OCI-M2 (cell line): ENCODE results near the gene LRMDA.

ENCODE experiments used
- DNase-seq: peaks from one replicate; lab custom pipeline; 2025; ENCODE audit not compliant: unreplicated experiment; lab: John Stamatoyannopoulos, UW

LRMDA gene

DNA sequence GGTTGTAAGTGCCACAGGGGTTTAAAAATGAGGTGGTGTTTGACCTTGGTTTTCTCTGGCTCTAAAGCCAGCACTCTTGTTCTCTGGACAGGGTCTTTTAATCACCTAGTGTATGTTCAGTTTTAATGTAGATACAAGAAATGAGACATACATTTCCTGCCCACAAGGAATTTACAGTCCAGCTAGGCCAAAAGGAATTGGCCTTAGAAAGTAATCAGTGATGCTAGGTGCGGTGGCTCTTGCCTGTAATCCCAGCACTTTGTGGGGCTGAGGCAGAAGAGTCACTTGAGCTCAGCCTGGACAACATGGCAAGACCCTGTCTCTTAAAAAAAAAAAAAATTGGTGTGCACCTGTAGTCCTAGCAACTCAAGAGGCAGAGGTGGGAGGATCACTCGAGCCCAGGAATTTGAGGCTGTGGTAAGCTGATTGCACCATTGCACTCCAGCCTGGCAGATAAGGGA, 100.2 kb downstream of the LRMDA start:
- DNase-seq, result no peak

DNA sequence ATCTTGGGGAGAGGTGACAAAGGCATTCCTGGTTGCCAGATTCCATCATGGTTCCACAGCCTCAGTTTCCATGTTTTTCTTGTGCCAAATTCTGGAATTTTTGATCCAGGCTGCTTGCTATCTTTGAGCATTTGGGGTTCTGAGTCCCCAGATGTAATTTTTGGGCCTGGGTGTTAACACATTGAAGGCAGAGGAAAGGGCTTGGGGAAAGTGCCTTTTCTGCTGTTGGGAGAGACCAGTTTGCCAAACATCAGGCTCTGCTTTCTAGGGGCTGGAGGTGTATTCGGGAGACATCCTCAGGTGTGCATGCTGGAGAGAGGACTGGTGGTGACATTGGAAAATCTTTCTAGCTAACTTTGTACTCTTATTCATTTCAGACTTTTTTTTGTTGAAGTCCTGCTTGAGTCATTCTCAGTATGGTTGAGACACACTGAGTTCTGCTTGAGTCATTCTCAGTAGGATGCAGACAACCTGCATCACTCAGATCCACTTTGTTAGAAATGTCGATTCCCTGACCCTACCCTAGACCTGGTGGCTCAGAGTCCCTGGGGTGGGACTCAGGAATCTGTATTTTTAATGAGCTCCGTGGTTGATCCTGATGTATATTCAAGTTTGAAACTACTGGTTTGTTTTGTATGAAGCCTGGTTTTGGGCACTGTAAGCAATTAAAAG, 101.0 kb downstream of the LRMDA start:
- no peak for DNase-seq

DNA sequence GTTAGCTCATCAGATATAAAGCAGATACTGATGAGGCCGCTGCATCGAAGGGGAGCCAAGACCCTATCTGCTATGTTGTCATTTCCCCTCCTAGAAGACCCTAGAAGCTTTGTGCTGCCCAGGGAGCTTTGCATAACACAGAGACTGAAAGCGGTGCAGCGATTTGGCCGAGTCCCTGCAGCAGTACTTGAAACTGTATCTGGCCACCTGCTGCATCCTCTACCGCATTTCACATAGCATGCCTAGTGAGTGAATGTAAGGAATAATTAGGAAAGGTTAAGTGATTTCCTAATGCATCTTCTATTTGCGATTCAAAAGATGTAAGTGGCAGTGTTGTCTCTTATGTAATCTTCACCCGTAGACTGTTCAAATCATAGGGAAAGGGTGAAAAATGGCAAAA, 106.7 kb downstream of the LRMDA start:
- no peak for DNase-seq

DNA sequence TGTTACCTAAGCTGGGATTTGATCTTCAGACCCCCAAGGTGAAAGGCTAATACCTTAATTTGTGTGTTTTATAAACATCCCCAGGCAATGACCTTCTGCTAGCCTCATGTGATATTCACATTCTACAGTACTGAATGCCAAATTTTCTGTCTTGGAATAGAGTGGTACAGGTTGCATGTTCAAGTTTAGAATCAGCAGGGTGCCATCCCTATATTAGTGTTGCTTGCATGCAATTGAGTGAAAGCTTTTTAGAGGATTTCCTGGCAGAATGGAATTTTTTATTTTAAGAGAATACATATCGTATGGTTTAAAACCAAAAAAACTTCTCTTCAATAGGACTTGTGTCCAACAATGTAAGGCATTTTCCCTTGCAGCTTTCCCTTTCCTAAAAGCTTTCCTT, 107.3 kb downstream of the LRMDA start:
- DNase-seq, result no peak

DNA sequence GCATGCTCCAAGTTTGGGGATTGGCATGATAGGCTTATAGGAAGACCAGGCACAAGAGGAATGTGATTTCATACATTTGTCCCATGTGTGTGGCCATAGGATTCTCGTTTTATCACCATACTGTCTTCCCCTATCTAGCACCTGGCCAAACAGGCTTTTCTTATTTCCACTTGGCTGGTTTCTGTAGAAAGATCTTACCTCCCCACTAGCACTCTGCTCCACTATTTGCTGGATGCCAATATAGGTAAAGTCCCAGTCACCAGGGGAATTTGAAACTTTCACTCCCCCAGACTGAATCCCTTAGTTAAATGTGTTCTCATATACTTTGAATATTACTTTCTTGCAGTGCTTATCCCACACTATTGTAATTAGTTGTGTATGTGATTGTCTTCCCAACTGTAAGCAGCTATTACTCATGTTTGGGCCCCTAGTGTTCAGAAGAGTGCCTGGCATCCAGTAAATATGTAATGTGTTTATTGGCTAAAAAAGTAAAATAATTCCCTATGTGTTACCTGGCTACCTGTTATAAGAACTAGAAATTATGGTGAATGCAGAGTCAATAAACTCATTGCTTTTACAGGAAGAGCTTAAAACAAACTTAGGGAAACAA, 109.0 kb downstream of the LRMDA start:
- no peak for DNase-seq

DNA sequence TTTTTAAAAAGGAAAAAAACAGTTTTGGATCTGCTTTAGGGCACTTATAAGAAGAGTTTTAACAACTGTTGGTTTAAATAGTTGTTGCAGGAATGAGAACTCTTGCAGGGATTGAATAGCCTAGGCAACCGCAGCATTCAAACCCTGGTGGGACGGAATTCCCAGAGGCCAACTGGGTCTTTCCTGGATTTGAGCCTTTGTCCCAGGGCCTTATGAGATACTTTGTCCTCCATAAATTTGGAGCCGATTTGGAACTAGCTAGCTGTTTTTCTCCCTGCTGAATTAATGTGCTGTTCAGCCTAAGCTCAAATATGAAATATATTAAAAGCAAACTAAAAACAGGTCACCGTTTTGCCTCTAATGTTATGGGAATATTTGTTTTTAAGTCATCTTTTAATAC, 109.6 kb downstream of the LRMDA start:
- DNase-seq, result no peak

DNA sequence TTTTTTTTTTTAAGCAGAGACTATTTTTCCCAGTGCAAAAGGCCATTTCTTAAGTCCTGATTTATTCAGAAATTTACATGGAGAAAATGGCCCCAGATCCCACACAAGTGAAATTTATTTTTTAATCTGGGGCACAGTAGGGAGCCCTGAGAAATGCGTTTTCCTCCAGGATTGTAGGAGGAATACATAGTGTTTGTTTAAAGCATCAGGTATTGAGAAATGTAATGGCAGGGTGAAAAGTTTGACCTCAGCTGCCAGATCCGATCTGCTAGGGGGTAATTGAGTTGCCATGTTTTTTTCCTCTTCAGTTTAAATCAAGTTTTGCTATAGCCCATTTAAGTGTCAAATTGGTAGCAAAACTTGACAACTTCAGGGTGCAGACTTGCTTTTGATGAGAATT, 110.0 kb downstream of the LRMDA start:
- DNase-seq, result no peak

DNA sequence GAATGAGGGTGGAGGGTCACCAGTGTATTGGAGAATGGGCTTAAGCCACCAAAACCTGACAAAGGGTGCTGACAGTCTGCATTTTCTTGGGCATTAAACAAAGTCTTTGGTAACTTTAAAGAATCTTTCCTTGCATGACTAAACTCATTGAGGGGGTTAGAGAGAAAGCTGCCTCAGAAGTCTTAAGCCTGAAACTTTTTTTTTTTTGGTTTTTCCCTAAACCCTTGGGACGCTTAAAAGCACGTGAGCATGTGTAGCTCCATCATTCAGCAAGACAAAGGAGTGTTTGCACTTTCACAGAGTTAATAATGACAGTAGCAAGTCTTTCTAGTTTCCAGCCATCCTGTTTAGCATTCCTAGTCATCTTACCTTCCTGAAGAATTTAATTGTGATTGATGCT, 110.7 kb downstream of the LRMDA start:
- no peak for DNase-seq

DNA sequence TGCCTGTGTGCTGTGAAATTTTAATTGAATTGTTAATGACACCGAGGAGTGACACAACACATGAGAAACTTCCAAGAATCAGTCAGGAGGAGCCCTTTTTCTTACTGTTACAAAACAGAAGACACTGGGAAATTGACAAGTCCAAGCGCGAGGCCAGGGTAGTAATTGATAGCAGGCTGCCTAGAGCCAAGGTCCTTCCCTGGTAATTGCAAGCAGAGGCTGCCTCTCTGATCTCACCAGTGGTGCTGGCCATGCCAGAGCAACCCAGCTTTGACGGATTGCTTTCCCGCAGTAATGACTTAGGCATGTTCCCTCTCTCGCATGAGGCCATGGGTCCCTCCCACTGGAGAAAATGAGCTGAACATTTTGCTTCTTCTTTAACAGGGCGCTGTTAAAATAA, 111.5 kb downstream of the LRMDA start:
- no peak for DNase-seq

DNA sequence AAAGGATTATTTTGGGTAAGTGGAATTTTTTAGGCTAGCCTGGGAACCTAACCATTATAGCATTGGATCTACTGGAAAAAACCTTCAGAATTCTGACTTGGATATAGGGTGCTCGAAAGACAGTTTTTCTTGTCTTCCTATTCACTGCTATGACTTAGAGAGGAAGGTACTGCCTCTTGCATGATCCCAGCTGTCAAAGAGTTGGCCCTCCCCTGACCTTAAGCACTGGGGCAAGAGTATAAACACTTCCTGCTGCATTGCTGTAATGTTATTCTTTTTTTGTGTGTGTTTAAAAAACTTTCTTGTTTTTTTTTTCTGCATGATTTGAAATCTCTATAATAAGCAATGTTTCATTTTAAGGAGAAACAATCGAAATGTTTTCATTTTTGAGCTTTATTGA, 113.0 kb downstream of the LRMDA start:
- DNase-seq, result no peak

DNA sequence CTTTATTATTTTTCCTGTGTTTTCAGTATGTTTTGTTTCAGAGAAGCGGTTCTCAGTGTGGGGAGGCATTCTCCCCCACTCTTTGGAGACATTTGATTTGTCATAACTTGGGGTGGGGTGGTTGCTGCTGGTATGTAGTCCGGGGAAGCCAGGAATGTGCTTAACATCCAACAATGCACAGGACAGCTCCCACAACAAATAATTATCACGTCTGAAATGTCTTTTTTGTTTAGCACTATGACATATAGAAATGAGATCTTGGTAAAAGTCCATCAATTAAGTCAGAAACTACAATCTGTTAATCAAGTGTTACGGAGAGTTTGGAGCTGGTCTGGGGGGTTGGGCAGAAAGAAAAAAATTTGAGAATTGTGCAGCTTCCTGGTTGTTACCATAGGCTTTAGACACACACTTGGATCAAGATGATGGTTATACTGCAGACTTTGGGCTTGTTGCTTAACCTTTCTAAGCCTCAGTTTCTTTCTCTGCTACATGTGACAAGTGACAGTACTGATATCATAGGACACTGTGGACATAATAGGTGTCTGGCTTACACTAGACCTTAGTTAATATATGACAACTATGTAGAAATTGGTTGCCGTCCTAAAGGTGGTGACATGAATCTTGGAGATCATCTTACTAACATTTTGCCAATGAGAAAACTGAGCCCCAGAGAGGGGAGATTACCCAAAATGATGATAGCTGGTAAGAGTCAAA, 113.7 kb downstream of the LRMDA start:
- DNase-seq, result no peak

DNA sequence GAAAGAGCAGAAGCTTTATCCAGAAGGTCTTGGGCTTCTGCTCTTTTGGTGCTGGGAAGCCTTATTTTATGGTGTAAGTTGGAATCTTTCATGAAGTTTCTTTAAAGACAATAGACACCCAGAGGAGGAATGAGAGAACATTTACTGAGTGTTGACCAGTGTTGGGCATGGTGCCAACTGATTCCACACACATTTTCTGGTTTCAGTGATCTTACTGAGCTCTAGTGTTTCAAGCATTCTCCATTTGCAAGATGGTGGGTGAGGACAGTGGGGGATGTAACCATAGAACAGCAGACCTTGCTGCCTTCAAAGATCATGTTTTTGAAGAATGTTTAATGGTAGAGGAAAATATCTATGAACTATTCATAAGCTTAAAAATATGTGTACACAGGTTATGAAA, 114.6 kb downstream of the LRMDA start:
- no peak for DNase-seq

DNA sequence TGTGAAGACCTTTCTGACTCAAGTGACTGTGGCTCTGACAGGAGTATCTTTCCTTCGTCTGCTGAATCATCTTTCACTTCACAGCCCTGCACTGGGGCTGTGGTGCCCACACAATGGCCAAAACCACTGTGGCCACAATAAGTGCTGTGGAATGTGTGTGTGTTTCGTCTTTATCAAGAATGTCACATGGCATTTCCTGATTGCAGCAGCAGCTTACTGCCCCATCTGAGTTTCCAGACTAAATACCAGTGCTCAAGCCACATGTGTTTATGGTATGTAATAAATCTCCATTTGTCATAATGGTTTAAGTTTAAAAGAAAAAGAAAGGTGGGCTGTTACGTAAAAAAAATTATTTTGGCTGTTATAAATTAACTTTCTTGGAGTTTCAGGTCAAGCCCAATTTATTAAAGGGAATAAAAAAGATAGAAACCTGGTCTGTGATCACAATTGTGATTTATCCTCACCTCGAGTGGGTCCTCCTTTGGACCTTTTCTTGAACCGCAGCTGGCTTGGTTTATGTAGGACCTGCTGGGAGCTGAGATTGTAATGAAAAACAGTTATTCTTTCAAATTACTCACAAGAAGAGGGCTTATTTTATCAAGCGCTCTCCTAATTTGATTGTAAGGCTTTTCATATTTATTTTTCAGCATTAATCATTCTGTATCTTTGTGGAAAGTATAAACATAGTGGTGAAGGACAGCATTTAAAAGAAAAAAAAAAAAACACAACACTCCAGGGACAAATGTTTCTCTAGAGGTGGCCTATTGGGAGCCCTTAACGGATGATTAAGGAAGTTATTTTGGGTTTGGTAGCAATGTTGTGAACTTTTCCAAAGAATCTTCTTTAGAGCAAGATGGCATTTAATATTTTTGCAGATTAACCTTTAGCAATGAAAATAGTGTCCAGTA, 116.2 kb downstream of the LRMDA start:
- no peak for DNase-seq

DNA sequence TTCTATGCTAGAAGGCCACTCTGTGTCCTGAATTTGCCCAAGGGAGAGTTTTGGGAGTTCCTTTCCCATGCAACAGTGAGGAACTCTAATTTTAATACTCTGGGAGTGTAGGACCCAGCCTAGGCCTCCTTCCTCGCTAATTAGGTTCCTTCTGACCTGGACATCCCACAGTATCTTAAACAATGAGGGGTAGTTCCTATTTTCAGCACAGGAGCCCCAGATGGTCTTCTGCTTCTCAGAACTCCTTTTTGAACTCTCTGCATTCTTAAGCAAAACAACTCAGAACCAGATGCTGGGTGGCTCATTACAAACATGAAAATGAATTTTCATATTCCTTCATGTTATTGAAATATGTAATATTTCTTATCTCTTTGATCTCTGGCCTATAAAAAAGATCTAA, 116.9 kb downstream of the LRMDA start:
- DNase-seq, result no peak

DNA sequence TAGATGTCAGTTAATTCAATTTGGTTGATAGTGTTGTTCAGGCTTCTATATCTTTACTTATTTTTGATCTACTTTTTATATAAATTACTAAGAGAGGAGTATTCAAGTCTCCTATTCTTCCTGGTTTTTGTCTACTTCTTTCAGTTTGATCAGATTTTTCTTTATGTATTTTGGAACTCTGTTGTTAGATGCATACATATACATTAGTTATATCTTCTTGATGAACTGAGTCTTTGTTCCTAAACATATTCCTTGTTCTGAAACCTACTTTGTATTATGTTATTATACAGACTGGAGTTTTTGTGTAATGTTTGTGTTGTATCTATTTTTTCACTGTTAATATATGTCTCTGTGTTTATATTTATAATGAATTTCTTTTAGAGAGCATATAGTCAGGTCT, 118.8 kb downstream of the LRMDA start:
- no peak for DNase-seq

DNA sequence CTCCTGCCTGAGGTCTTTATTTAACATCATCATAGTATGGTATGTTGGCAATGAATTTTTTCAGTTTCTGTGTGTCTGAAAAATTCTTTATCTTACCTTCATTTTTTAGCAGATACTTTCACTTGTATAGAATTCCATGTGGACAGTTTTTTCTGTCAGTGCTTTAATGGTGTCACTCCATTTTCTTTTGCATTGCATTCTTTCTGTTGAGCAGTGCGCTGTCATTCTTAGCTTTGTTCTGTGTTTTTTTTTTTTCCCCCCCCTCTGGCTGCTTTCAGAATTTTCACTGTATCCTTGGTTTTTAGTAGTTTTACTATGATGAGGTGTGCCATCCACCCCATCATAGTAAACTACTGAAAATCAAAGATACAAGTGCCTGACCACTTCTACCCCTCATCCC, 120.7 kb downstream of the LRMDA start:
- DNase-seq, result no peak

DNA sequence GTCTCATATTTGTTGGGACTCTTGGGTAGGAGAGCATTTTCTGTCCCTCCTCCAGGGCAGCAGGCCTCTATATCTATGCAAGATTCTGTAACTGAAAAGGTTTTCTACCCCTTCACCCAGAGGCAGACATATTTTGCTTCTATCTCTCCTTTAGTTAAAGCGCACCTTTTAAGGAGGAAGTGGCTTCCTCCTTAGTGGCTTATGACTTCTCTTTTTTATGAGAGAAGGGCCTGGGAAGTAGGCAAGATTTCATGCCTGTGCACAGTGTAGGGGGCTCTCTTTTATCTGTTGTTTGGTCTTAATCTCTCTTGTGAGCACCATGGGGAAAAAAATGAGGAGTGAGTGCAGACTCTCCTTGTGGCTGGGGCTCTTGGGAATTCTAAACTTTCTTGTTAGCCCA, 122.1 kb downstream of the LRMDA start:
- no peak for DNase-seq

DNA sequence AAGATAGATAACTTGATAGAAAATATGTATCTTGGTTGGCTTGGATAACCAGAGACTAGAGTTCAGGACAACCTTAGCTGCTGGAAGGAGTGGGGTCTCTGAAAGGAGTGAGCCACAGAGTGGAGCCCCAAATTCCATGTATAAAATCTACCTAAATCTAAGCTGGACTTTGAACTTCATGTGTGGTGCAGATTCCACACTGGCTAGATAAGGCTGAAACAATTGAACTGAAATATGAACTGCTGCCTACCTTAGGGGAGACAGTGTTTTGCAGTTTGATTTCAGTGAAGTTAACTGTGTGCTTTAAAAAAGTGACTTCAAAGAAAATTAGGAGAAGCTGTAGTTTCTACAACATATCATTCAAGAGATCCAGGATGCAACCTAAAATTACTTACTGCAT, 123.9 kb downstream of the LRMDA start:
- no peak for DNase-seq

DNA sequence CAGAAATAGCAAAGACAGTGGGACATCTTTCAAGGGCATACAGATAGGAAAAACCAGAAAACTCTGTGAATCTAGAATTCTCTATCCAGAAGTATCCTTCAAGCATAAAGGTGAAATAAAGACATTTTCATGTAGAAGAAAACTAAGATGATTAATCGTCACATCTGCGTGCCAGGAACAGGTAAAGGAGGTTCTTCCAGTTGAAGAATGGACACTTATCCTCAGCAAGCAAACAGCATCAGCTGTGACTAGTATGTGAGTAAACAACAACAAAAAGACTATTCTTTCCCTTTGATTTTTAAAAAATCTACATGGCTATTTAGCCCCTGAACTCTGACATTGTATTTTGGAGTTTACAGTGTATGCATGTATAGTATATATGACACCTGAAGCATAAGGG, 124.9 kb downstream of the LRMDA start:
- no peak for DNase-seq

DNA sequence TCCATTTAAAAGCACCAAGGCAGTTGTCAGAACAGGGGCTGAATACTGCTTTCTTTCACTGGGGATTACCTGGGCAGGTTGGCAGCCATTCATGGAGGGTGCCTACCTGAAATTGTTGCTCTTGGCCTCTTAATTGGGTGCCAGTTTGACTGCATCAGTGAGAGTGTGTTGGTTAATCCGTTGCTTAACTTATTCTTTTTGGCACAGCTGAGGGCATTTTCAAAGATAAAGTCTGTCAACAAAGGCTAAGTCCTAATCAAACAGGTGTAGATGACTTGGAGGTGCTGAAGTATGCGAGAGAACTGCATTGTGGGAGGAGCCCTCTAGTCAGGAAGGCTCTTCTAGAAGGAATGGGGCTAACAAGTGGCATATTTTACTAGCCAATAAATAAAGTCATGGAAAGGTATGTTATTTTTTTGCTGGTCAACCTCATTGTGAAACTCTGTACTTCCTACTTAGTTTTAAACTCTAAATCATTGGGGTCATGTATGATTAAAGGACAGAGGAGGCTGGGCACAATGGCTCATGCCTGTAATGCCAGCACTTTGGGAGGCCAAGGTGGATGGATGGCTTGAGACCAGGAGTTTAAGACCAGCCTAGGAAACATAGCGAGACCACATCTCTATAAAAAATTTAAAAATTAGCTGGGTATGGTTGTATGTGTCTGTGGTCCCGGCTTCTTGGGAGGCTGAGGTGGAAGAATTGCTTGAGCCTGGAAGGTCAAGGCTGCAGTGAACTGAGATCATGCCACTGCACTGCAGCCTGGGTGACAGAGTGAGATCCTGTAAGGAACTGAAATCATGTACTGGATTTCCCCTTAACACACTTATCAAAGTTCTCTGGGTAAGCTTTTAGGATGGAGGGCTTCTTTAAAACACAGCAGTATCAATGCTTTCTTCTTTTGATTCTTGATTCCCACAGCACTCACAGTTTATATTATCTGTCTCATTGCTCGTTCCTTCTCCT, 134.1 kb downstream of the LRMDA start:
- no peak for DNase-seq
